A673 (cell line): ENCODE data around the gene LRP1. TPM values are rescaled to one million over a fixed set of nuclear protein-coding genes. Genes with fewer than 3 reads are reported as not detected.
A peak's percentile ranks its signal among the peaks of the same experiment; 100 is the strongest.

Experiments
- BruUV-seq: library from RNA; stranded (reverse); fragments of 400-500 nt; replicated peaks from 2 replicates; lab custom pipeline; 2021; lab: Mats Ljungman, UMichigan
- CTCF ChIA-PET: fragments of 300-600 bp; sonication (Branson Sonifier 250); formaldehyde crosslinking; loops from one replicate; lab custom pipeline; 2022; ENCODE audit warnings: antibody characterized with exemption; lab: Charles Lee
- POLR2A ChIA-PET: fragments of 300-600 bp; sonication (Branson Sonifier 250); formaldehyde crosslinking; loops from one replicate; lab custom pipeline; 2022; ENCODE audit warnings: antibody characterized with exemption; ENCODE audit not compliant: low non-redundant PET; lab: Charles Lee
- DNase-seq: peaks from one replicate; pipeline ENCODE4 v3.0.0-alpha.2; 2015; ENCODE audit warnings: low spot score
- H3K27ac ChIP-seq: fragments of 200-600 bp; sonication (generic); 2 replicates; pipeline ENCODE4 v1.5.1; 2016; ENCODE audit warnings: mixed run types, low read depth, mild to moderate bottlenecking, mixed read lengths, antibody characterized with exemption, low read length; ENCODE audit not compliant: poor library complexity, severe bottlenecking
- H3K27me3 ChIP-seq: fragments of 200-600 bp; sonication (generic); replicated peaks from 2 replicates; pipeline ENCODE4 v1.6.1; 2017; ENCODE audit warnings: mixed run types, low read depth, mild to moderate bottlenecking, mixed read lengths, antibody characterized with exemption, low read length; ENCODE audit not compliant: insufficient read depth, poor library complexity
- H3K36me3 ChIP-seq: fragments of 200-600 bp; sonication (generic); 2 replicates; pipeline ENCODE4 v1.6.1; 2016; ENCODE audit warnings: mixed run types, mild to moderate bottlenecking, mixed read lengths, antibody characterized with exemption, low read length; ENCODE audit not compliant: insufficient read depth, poor library complexity, severe bottlenecking
- H3K4me1 ChIP-seq: fragments of 200-600 bp; sonication (generic); 2 replicates; pipeline ENCODE4 v1.6.1; 2017; ENCODE audit warnings: mixed run types, mild to moderate bottlenecking, mixed read lengths, antibody characterized with exemption, low read length; ENCODE audit not compliant: insufficient read depth, poor library complexity, severe bottlenecking
- H3K4me3 ChIP-seq: fragments of 200-600 bp; sonication (generic); 2 replicates; pipeline ENCODE4 v1.5.1; 2016; ENCODE audit warnings: low read depth, mixed run types, mild to moderate bottlenecking, mixed read lengths, low read length; ENCODE audit not compliant: poor library complexity, severe bottlenecking
- H3K9me3 ChIP-seq: fragments of 200-600 bp; sonication (generic); 2 replicates; pipeline ENCODE4 v1.6.1; 2016; ENCODE audit warnings: mixed run types, low read depth, mild to moderate bottlenecking, mixed read lengths, antibody characterized with exemption, low read length; ENCODE audit not compliant: poor library complexity, severe bottlenecking
- CTCF ChIP-seq: fragments of 300-800, 200-600 bp; sonication (generic); conservative IDR thresholded peaks from 2 replicates; pipeline ENCODE4 v1.5.1; 2017; ENCODE audit warnings: low read depth, mild to moderate bottlenecking, antibody characterized with exemption, low read length, moderate library complexity, mixed read lengths
- EZH2 ChIP-seq: fragments of 200-600 bp; sonication (generic); IDR thresholded peaks from 2 replicates; pipeline ENCODE4 v1.6.1; 2017; ENCODE audit warnings: borderline replicate concordance, low read depth, mild to moderate bottlenecking, mixed read lengths, antibody characterized with exemption, low read length; ENCODE audit not compliant: poor library complexity, severe bottlenecking
- intact Hi-C: fragments of 100-400 bp; cut with micrococcal nuclease; formaldehyde crosslinking; loops from one replicate; pipeline ENCODE4 v1.10.0; 2022; ENCODE audit not compliant: unreplicated experiment
- total RNA-seq: library from RNA; stranded (reverse); gene quantifications from 2 replicates; pipeline ENCODE4 v1.2.3, GENCODE V29; 2021

Gene LRP1
- total RNA-seq, 1 experiment from 2014 or later = 31.0 TPM

GRCh38 chr12:57241402-57242310 is 113.4 kb downstream of the LRP1 start:
- BruUV-seq = no TSS peak
- intact Hi-C loops = loop anchor here (5.0 kb wide), 1 partner anchor 114 kb away; the partner anchor contains the start of gene LRP1
- Histone ChIP-seq H3K36me3 (no peaks in the 10 kb centered on the region), H3K27me3 (peaks cover 12% of the 10 kb centered on the region), H3K4me3 (peak overlapping the region; percentile 50), H3K4me1 (peaks cover 44% of the 10 kb centered on the region), H3K27ac (no peak overlapping the region), H3K9me3 (no peaks in the 10 kb centered on the region)
- no peak for TF ChIP-seq EZH2
- TF ChIP-seq CTCF = no peak
- POLR2A ChIA-PET = no interaction called here
- DNase-seq = no peak
- CTCF ChIA-PET = interaction anchor here (0.6 to 2.3 kb wide), 9 partner anchors 12 to 217 kb away, joined by 3 to 50 read pairs (median 6); partner anchors contain the start of genes GLI1 and SHMT2

- peaks cover 12% of the 10 kb centered on the region for H3K27me3 ChIP-seq
- H3K27ac ChIP-seq = no peak overlapping the region
- CTCF ChIA-PET = interaction anchor here (0.6 to 2.3 kb wide), 12 partner anchors 13 to 217 kb away, joined by 3 to 50 read pairs (median 6); partner anchors contain the start of genes GLI1 and SHMT2
- BruUV-seq = no TSS peak
- no peak for DNase-seq
- intact Hi-C loops = loop anchor here (5.0 kb wide), 1 partner anchor 115 kb away; the partner anchor contains the start of gene LRP1
- TF ChIP-seq CTCF (no peak), EZH2 (no peak)
- peaks cover 44% of the 10 kb centered on the region for H3K4me1 ChIP-seq
- no peaks in the 10 kb centered on the region for H3K9me3 ChIP-seq
- H3K36me3 ChIP-seq = no peaks in the 10 kb centered on the region
- POLR2A ChIA-PET = interaction anchor here (0.6 kb wide), 1 partner anchor 13 kb away, joined by 4 read pairs; the partner anchor contains the start of gene SHMT2
- H3K4me3 ChIP-seq = peak overlapping the region; percentile 50
Observed at GRCh38 chr12:57242329-57242690, 114.0 kb downstream of the LRP1 start.

- H3K4me1 ChIP-seq = peaks cover 39% of the 10 kb centered on the region
- peaks cover 12% of the 10 kb centered on the region for H3K27me3 ChIP-seq
- ChIA-PET POLR2A (interaction anchor here (0.6 kb wide), 3 partner anchors 9 to 210 kb away, joined by 4 to 17 read pairs (median 7); partner anchors contain the start of gene SHMT2), CTCF (interaction anchor here (0.5 to 2.3 kb wide), 22 partner anchors 14 to 757 kb away, joined by 3 to 50 read pairs (median 6); partner anchors contain the start of genes LRP1, NEMP1 and SHMT2)
- H3K27ac ChIP-seq = peak overlapping the region; percentile 49
- BruUV-seq = no TSS peak
- intact Hi-C loops = loop anchor here (1.0 to 5.0 kb wide), 2 partner anchors 30 to 116 kb away; partner anchors contain the start of gene LRP1
- DNase-seq = peak; percentile 89
- no peaks in the 10 kb centered on the region for H3K9me3 ChIP-seq
- TF ChIP-seq EZH2 = no peak
- peak; percentile 93 for TF ChIP-seq CTCF
- peak overlapping the region; percentile 50 for H3K4me3 ChIP-seq
- H3K36me3 ChIP-seq = no peaks in the 10 kb centered on the region
Observed at GRCh38 chr12:57242691-57243454, 114.6 kb downstream of the LRP1 start.
